Activated T-helper 1 cell treated with Interleukin-2 at 50 U/mL for 16 hours (primary cell): ENCODE results near the gene FGFR2.

Source experiments
- DNase-seq: peaks from one replicate; pipeline ENCODE4 v3.0.0-alpha.2; 2020; ENCODE audit warnings: low read depth

FGFR2 gene

DNA sequence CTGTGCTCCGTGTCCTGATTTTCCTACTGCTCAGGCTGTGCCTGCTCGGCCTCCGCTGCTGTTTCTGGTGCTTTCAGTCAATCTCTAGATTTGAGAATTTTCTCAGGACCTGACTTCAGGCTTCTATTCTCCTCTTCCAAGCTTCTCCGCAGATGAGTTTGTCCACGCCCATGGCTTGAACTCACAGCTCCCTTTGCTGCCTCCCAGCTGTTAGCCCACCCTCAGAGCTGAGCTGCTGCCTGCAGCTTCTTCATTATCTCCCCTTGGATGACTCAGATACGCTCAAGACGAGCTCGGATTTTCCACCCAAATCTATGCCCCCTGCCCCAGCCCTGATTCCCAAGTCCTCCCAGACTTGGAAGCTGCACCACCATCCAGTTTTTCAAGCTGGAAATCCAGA lies 104.7 kb downstream of the FGFR2 start:
- no peak for DNase-seq

- no peak for DNase-seq
Observed at GRCh38 chr10:121490871-121491519, 107.2 kb downstream of the FGFR2 start.

DNA sequence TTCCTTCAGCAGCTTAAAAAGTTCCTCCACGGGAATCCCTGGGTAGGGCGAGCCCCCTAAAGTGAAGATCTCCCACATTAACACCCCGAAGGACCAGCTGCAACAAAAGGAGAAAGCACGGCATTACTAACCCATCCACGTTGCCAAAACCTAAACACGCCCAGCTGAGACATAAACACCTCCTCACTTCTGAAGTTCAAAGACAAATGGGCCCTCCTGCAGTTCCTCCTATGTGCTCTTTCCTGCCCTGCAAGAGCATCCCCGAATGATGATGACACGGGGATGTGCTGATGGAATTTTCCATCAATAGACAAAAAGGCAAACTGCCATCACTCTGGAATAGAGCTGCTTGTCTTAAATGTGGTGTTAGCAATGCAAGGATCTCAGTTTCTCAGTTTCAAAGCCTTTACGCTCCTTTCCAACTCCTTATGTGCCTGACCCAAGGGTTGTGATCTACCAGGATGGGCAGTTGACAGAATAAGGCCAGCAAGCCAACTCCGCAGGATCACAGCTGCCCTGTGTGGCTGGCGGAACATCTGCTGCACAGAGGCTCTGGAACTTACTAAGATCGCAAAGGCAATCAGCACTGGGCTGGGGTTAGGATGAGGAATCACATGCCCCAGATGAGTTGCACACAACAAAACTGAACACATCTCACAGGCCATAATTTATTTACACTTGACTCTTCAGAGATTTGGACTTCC lies 112.7 kb downstream of the FGFR2 start:
- no peak for DNase-seq

DNA sequence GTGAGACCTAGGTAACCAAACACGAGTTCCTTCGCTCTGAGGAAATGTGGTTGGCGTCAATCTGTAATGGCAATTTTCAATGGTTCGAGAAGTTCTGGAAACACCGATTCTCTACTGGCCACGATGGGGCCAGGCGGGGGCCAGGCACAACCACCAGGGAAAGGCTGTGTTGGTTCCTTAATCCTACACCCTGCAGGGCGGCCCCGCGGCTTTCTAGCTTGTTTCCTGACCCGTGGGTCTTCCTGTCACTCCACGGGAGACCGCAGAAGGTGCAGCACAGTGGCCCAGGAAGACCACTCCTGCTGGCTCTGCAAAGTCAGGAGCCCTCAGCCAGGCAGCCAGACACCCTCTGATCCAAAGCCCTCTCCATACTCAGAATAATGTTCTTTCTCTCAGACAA lies 113.4 kb downstream of the FGFR2 start:
- no peak for DNase-seq

DNA sequence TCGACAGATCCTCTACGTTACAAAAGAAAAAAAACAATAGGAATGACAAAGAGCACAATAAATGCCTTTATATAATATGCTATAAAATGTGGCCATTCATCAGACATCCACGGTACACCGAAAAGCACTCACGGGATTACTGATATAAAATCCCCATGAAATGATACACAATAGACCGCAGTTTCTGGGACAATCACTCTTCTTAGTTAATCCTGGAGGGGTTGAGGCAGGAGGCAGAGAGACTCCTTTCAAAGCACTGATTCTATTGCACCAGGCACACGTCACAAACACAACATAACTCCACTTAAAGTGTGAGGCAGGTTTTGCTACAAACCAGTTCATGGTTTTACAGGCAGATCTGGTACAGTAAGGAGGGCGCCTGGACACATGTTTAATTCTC lies 113.8 kb downstream of the FGFR2 start:
- DNase-seq, result no peak

- no peak for DNase-seq
Observed at GRCh38 chr10:121481180-121481579, 117.1 kb downstream of the FGFR2 start.

DNA sequence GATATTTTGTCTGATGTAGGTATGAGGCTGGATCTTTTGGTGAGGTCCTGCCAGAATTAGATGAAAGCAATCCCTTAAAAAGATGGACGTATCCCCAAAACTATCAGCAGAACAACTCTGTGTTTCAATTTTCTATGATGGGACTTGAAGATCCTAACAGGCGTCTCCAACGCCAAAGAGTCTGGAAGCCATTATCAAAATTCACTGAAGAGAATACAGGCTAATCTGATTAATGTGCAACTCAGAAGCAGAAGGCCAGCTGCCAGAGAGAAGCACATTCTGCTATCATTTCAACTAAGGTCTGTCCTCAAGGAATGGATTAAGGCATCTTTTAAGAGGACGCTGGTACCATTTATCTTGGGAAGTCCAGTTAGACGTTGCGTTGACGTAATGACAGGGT lies 119.7 kb downstream of the FGFR2 start:
- no peak for DNase-seq

DNA sequence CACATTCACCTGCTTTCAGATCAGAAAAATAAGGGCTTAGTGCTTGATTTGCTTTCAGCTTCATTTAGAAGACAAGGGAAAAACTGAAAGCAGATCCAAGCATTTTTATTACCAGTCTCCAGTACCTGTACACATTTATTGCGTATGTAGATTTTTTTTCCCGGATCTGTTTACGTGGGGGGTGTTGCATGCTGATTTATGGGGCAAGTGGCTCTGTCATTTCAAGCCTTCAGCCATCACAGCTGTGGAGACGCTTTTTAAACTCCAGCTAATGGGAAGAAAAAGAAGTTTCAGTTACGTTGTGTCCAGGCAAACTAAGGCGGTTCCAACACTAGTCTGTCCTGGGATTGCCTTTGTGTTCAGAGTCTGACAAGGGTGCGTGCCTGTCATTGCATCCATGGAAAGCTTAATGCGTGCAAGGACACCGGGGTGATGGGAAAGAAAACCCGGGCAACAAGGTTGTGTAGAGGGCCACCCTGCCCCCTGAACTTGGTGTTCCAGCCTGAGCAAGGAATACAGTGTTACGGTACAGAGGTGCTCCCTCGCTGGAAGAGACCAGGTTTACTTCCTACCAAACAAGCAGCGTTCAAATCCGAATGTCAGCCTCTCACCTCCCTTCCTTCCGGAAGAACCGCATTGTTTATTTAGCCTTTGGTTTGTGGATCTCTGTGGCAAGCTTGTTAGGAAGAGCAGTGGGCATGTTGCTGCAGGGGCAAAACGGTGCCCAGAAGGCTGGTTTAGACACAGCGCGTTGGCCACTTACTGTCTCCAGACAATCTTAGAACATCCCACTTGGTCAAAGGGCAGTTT lies 128.2 kb downstream of the FGFR2 start:
- DNase-seq, result no peak

DNA sequence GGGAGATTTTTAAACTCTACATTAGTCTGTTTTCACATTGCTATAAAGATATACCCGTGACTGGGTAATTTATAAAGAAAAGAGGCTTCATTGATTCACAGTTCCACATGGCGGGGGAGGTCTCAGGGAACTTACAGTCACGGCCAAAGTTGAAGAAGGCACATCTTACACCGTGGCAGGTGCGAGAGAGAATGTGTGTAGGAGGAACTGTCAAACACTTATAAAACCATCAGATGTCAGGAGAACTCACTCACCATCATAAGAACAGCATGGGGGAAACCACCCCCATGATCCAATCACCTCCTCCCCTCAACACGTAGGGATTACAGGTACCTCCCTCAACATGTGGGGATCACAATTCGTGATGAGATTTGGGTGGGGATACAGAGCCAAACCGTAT lies 129.5 kb downstream of the FGFR2 start:
- no peak for DNase-seq

DNA sequence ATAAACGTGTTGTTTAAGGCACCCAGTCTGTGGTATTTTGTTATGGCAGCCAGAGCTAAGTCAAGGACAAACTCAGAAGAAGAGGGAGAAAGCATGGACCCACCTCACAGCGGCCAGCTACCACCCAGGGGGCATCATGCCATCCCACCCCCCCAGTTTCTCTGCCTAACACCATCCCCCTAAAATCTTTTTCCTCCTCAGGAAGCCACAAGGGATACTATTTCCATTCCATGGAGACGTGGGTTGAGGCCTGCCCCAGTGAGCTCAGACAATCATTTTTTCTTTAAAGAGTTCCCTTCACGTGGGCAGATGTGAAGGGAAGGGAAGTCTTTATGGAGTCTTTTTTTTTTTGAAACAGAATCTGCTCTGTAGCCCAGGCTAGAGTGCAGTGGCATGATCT lies 131.8 kb downstream of the FGFR2 start:
- no peak for DNase-seq

DNA sequence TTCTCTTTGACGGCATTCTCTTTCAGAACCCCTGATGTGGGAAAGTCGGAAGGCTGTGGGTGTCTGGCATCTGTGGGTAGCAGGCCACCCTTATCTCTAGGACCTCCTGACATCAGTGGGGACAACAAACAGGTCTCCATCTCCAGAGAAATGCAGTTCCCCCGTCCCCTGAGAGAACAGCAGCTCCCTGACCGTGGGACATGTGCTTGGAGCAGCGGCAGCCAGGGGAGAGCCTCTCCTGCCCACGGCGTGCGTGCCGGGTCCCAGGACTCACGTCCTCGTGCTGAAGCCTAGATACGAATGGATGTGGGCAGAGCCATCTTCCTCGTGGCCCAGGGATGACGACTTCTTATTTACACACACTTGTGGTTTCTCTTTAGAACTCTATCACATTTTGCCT lies 133.0 kb downstream of the FGFR2 start:
- no peak for DNase-seq

DNA sequence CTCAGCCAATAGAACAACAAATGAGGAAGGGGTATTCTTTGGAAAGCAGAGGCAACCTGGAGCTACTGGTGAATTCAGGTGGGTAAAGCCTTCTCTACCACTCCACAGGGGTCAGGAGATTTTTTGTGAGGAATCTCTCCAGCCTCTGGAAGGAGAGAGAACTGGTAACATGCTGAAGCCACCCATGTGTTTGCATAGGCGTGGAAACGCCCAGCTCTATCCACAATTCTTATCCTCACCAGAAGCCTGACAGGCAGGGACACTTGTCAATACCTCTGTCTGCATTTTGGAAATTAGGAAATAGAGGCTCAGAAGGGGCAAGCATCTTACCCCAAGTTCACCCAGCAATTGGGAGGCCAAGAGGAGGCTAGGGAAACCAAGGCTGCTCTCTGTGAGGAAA lies 133.7 kb downstream of the FGFR2 start:
- no peak for DNase-seq

DNA sequence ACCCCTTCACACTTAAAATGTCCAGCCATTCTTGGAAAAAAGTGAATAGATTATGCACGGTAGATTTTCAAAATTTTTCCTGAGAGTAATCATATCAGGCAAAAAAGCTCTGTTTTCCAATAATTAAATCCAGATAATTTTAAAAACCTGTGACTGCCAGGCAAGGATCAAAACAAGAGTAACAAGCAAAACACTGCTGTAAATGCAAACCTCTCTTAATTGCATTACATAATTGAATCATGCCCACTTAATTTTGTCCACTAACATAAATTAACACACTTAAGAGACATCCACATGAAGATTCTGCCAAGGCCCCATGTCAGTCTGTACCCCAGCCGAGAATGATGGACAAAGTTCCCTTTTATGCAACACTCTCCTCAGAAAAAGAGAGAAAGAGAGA lies 135.3 kb downstream of the FGFR2 start:
- DNase-seq, result no peak

GRCh38 chr10:121462281-121462680 lies 136.0 kb downstream of the FGFR2 start:
- no peak for DNase-seq

DNA sequence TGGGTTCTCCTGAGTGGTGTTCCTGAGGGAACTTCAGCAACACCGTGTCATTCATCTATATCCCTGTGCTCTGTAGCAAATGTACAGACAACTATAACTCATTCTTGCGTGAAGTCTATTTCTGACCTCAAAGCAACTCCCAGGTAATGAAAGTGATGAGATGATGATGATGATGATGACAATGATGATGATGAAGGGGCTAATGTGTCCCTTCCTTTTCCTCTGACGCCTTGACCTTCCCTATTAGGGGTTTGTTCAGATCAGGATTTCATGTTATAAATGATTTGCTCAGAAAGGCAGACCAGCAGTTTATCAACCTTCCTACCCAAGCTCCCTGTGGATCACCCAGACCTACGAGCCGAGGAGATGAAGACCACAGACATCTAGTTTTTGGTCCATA lies 136.9 kb downstream of the FGFR2 start:
- DNase-seq, result no peak

- no peak for DNase-seq
Observed at GRCh38 chr10:121460733-121461132, 137.5 kb downstream of the FGFR2 start.

- DNase-seq, result no peak
Observed at GRCh38 chr10:121459622-121460453, 138.4 kb downstream of the FGFR2 start.

- no peak for DNase-seq
Observed at GRCh38 chr10:121459279-121459621, 139.0 kb downstream of the FGFR2 start.

DNA sequence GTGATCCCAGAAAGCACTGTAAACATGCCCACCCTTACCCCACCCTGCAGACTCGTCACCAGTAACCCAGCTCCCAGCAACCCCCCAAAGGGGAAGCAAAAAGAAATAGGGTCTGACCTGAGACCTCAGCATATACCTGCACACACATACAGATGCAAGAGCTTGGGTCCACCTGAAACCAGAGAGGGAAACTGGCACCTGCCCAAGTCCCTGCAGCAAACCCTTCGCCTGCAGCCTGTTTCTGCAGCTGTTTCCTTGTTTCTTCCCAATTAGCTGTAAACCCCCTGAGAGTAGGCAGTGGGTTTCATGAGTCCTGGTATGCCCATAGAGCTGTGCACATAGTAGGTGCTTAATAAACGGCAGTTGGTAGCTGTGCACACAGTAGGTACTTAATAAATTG lies 140.5 kb downstream of the FGFR2 start:
- DNase-seq, result no peak

- no peak for DNase-seq
Observed at GRCh38 chr10:121455377-121455776, 142.9 kb downstream of the FGFR2 start.

DNA sequence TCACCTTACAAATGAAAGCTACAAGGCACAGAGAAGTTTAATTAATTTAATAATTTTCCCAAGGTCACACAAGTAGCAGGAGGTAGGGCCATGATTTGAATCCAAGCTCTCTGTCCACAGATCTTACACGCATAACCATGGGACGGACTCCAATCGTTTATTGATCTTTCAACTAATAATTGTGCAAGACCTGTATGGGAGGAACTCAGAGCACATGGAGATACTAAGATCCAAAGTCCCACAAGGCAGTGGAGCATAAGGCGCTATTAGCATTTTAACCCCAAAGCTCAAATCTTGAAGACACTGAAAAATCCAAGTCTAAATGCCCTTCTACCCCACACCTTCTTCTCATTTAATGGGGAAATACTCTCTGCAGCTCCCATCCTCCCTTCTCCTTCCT lies 143.5 kb downstream of the FGFR2 start:
- DNase-seq, result no peak

- DNase-seq, result no peak
Observed at GRCh38 chr10:121453160-121453559, 145.1 kb downstream of the FGFR2 start.
